GM12891 (cell line): ENCODE data around the gene ARHGAP8.

Source experiments
- POLR2A ChIP-seq: IDR thresholded peaks from 2 replicates; pipeline ENCODE4 v1.6.1; 2011; ENCODE audit warnings: low read depth, low read length, control low read depth
- POLR2AphosphoS5 ChIP-seq: IDR thresholded peaks from 2 replicates; pipeline ENCODE4 v1.6.1; 2011; ENCODE audit warnings: low read depth, low read length, control low read depth
- TAF1 ChIP-seq: IDR thresholded peaks from 2 replicates; pipeline ENCODE4 v1.6.1; 2011; ENCODE audit warnings: low read depth, low read length, control low read depth

DNA sequence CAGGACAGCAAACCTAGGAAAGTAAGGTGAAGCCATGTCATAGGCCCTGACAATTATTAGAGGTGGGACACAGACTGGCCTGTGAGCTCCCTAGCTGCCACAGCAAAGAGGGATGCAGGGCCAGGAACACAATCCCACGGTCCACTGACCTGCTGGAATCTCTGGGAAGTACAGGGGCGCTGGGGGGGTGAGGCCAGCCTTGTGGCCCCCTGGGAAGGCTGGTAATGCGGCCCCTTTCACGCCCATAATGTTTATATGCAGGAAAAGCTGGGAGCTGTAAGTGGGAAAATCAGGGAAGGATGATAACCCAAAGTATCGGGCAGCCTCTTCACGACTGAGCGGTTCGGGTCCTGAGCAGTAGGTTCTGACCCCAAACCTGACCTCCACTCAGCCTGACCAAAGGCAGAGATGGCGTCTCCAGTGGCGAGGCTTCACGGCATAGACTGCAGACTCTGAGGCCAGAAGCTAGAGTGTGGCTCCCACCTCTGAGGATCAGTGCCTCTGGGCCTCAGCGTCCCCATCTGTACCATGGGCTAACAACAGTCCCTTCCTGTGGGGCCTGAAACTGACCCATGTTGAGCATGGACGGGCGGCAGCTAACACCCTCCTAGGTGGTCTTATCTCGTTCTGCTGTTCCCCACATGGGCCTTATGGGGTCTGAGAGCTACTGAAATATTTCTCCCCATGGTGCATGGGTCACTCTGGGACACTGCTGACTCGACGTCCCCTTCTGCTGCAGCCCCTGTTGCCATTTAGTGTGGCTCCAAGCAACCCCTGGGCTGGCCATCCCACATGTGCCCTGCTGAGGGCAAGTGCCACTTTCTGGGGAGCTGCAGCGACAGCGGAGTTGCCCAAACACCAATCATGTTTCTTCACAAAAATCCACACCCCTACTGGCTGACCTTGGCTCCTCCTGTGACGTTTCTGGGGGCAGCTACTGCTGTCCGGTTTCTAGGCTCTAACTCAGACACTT is 155.7 kb downstream of the ARHGAP8 start:
- TF ChIP-seq POLR2A (no peak), TAF1 (no peak), POLR2AphosphoS5 (no peak)
